Endodermal cell (in vitro differentiated cells): ENCODE measurements around the gene ZNF189. TPM values are rescaled to one million over a fixed set of nuclear protein-coding genes. Genes with fewer than 3 reads are reported as not detected.
A peak's percentile ranks its signal among the peaks of the same experiment; 100 is the strongest.

ENCODE experiments used
- DNase-seq: peaks from one replicate; pipeline ENCODE4 v3.0.0-alpha.2; 2017
- H3K27ac ChIP-seq: 2 replicates; pipeline ENCODE4 v1.5.1; 2013; ENCODE audit warnings: mild to moderate bottlenecking, low read depth, low read length, moderate library complexity
- H3K27me3 ChIP-seq: 2 replicates; pipeline ENCODE4 v1.6.1; 2013; ENCODE audit warnings: mild to moderate bottlenecking, low read length, moderate library complexity; ENCODE audit not compliant: insufficient read depth, control insufficient read depth, poor library complexity, severe bottlenecking
- H3K36me3 ChIP-seq: 2 replicates; pipeline ENCODE4 v1.7.0; 2013; ENCODE audit warnings: mild to moderate bottlenecking, low read length, moderate library complexity; ENCODE audit not compliant: control insufficient read depth, insufficient read depth
- H3K4me1 ChIP-seq: one replicate; pipeline ENCODE4 v1.7.0; 2013; ENCODE audit warnings: low read length; ENCODE audit not compliant: control insufficient read depth, insufficient read depth
- H3K4me3 ChIP-seq: 2 replicates; pipeline ENCODE4 v1.5.1; 2013; ENCODE audit warnings: mild to moderate bottlenecking, low read length, moderate library complexity
- H3K9ac ChIP-seq: 2 replicates; pipeline ENCODE4 v1.6.1; 2013; ENCODE audit warnings: mild to moderate bottlenecking, low read length, moderate library complexity; ENCODE audit not compliant: poor library complexity, severe bottlenecking; ENCODE audit errors: extremely low read depth
- H3K9me3 ChIP-seq: 2 replicates; pipeline ENCODE4 v1.6.1; 2013; ENCODE audit warnings: mild to moderate bottlenecking, low read length, moderate library complexity; ENCODE audit not compliant: control insufficient read depth
- H3K27ac Mint-ChIP-seq: 2 replicates; pipeline ENCODE4 v1.8.0; 2020; ENCODE audit warnings: mixed read lengths
- H3K27me3 Mint-ChIP-seq: 2 replicates; pipeline ENCODE4 v1.8.0; 2021; ENCODE audit warnings: mild to moderate bottlenecking, mixed read lengths; ENCODE audit not compliant: insufficient read depth
- H3K36me3 Mint-ChIP-seq: 2 replicates; pipeline ENCODE4 v1.8.0; 2020; ENCODE audit warnings: low read depth, mixed read lengths
- H3K4me1 Mint-ChIP-seq: 2 replicates; pipeline ENCODE4 v1.8.0; 2020; ENCODE audit warnings: mixed read lengths
- H3K4me3 Mint-ChIP-seq: 2 replicates; pipeline ENCODE4 v1.8.0; 2020; ENCODE audit warnings: mild to moderate bottlenecking, moderate library complexity, mixed read lengths
- H3K9me3 Mint-ChIP-seq: 2 replicates; pipeline ENCODE4 v1.8.0; 2020; ENCODE audit warnings: mild to moderate bottlenecking, mixed read lengths
- WGBS, 2 experiments: methylation state at CpG; one replicate each; pipeline versions ENCODE4 v1.1.5 to v1.1.7; 2013; ENCODE audit warnings: missing lambda C conversion rate in 2 of 2, mixed read lengths in 1 of 2; ENCODE audit not compliant: insufficient coverage in 1 of 2, insufficient read length in 1 of 2; 5-methylcytosine and 5-hydroxymethylcytosine counted together
- total RNA-seq, 2 donors: library from RNA; stranded (reverse); fragmentation: NEBNext Ultra II Directional in 1 of 2; extraction: Animal tissue kit (Norgen Biotek cat#: 25700) in 1 of 2; gene quantifications; 2 replicates in 1 of 2; 3 replicates in 1 of 2; pipeline ENCODE4 v1.2.1, GENCODE V29; 2021
- TF ChIP-seq, protein P1 (sequence below): fragments of 200-600 bp; sonication (generic); conservative IDR thresholded peaks from 2 replicates; pipeline ENCODE4 v1.5.0; 2021; ENCODE audit warnings: antibody characterized with exemption, mild to moderate bottlenecking

The ZNF189 gene
- total RNA-seq, 2 donors from 2014 or later = 16.0 to 20.5 TPM

DNA sequence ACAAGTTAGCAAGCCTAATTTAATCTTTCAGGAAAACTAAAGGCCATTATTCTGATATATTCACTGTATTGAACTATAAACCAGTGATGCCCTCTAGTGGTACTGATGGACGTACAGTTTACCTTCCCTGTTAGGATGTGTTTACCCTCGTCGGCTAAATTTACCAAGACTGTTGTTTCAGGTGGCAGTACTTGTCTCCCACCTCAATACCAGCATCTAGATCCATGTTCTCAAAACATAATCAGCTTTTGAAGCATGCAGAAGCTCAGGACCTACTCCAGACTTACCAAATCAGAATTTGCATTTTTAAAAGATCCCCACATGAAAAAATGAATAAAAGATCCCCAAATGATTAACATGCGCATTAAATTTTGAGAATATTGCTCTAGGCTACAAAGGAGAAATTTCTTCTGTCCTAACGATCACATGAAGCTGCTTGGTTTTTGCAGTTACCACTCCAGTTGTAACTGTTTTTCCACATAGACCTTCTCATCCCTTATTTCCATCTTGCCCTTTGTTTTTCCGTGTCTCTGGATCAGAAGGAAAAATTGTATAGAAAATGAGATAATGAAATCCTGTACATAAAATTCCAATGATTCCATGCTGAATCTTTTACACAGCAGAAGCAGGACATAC is 10.7 kb upstream of the ZNF189 start:
- Histone ChIP-seq H3K36me3 (peaks cover 43% of the 10 kb centered on the region), H3K27me3 (no peaks in the 10 kb centered on the region), H3K9me3 (peaks cover 54% of the 10 kb centered on the region), H3K4me1 (no peaks in the 10 kb centered on the region), H3K27ac (no peak overlapping the region), H3K4me3 (no peak overlapping the region), H3K9ac (no peak overlapping the region)
- Mint-ChIP-seq H3K36me3 (peaks cover 73% of the 10 kb centered on the region), H3K27me3 (no peaks in the 10 kb centered on the region), H3K9me3 (peaks cover 57% of the 10 kb centered on the region), H3K27ac (no peak overlapping the region), H3K4me1 (peaks cover 3% of the 10 kb centered on the region), H3K4me3 (no peak overlapping the region)
- DNase-seq = no peak
- TF ChIP-seq, protein P1, sequence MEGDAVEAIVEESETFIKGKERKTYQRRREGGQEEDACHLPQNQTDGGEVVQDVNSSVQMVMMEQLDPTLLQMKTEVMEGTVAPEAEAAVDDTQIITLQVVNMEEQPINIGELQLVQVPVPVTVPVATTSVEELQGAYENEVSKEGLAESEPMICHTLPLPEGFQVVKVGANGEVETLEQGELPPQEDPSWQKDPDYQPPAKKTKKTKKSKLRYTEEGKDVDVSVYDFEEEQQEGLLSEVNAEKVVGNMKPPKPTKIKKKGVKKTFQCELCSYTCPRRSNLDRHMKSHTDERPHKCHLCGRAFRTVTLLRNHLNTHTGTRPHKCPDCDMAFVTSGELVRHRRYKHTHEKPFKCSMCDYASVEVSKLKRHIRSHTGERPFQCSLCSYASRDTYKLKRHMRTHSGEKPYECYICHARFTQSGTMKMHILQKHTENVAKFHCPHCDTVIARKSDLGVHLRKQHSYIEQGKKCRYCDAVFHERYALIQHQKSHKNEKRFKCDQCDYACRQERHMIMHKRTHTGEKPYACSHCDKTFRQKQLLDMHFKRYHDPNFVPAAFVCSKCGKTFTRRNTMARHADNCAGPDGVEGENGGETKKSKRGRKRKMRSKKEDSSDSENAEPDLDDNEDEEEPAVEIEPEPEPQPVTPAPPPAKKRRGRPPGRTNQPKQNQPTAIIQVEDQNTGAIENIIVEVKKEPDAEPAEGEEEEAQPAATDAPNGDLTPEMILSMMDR = peak; percentile 74
- WGBS, 2 experiments = 75 to 82% methylated on average over 5 to 6 of the region's 6 CpGs

DNA sequence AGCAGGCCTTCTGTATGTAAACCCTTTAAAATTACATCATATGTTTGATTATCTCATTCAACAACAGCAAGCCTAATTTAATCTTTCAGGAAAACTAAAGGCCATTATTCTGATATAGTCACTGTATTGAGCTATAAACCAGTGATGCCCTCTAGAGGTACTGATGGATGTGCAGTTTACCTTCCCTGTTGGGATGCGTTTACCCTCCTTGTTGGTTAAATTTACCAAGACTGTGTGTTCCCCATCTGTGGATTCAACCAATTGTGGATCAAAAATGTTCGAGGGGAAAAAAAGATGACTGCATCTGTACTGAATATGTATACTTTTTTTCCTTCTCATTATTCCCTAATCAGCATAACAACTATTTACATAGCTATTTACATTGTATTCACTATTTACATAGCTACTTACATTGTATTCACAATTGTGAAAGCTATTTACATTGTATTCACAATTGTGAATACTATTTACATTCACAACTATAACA is 10.1 kb upstream of the ZNF189 start:
- H3K9me3 ChIP-seq = peaks cover 60% of the 10 kb centered on the region
- no peak overlapping the region for H3K4me3 ChIP-seq
- TF ChIP-seq, protein P1 = peak; percentile 64
- peaks cover 77% of the 10 kb centered on the region for H3K36me3 Mint-ChIP-seq
- H3K9me3 Mint-ChIP-seq = peaks cover 63% of the 10 kb centered on the region
- H3K36me3 ChIP-seq = peaks cover 47% of the 10 kb centered on the region
- no peak overlapping the region for H3K4me3 Mint-ChIP-seq
- H3K27me3 ChIP-seq = no peaks in the 10 kb centered on the region
- no peaks in the 10 kb centered on the region for H3K27me3 Mint-ChIP-seq
- H3K27ac ChIP-seq = no peak overlapping the region
- H3K27ac Mint-ChIP-seq = no peak overlapping the region
- H3K4me1 Mint-ChIP-seq = peaks cover 3% of the 10 kb centered on the region
- DNase-seq = no peak
- no peak overlapping the region for H3K9ac ChIP-seq
- H3K4me1 ChIP-seq = no peaks in the 10 kb centered on the region
- WGBS, 2 experiments = 92 to 100% methylated on average over 2 of the region's 2 CpGs

DNA sequence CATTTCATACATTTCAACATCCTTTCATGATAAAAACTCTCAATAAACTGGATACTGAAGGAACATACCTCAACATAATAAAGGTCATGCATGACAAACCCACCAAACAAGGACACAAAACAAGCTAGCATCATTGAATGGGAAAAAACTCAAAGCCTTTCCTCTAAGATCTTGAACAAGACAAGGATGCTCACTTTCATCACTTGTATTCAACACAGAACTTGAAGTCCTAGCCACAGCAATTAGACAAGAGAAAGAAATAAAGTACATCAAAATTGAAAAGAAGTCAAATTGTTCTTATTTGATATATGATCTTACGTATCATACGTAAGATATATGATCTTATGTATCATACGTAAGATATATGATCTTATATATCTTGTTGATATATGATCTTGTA is 5.5 kb upstream of the ZNF189 start:
- H3K27me3 Mint-ChIP-seq = no peaks in the 10 kb centered on the region
- WGBS, 2 experiments = no CpG with 5 or more reads among the region's 3 CpGs
- Histone ChIP-seq H3K27ac (no peak overlapping the region), H3K9ac (no peak overlapping the region), H3K4me1 (no peaks in the 10 kb centered on the region), H3K36me3 (peaks cover 60% of the 10 kb centered on the region), H3K4me3 (no peak overlapping the region), H3K9me3 (peaks cover 61% of the 10 kb centered on the region), H3K27me3 (no peaks in the 10 kb centered on the region)
- H3K4me3 Mint-ChIP-seq = no peak overlapping the region
- peaks cover 4% of the 10 kb centered on the region for H3K4me1 Mint-ChIP-seq
- peaks cover 85% of the 10 kb centered on the region for H3K36me3 Mint-ChIP-seq
- peaks cover 56% of the 10 kb centered on the region for H3K9me3 Mint-ChIP-seq
- TF ChIP-seq, protein P1 = no peak
- DNase-seq = no peak
- no peak overlapping the region for H3K27ac Mint-ChIP-seq
